Fibroblast of mammary gland (primary cell): ENCODE data around the gene NT5DC4.

Experiments
- DNase-seq: peaks from one replicate; pipeline ENCODE4 v3.0.0-alpha.2; 2010; ENCODE audit warnings: low read depth
- H3K4me3 ChIP-seq: 2 replicates; pipeline ENCODE4 v1.5.1; 2011; ENCODE audit warnings: low read depth, mild to moderate bottlenecking, low read length, moderate library complexity; ENCODE audit not compliant: control insufficient read depth
- CTCF ChIP-seq: conservative IDR thresholded peaks from 2 replicates; pipeline ENCODE4 v1.5.1; 2011; ENCODE audit warnings: low read depth, low read length, inconsistent platforms; ENCODE audit not compliant: control insufficient read depth, insufficient read depth

Gene NT5DC4

GRCh38 chr2:112722816-112723546, 2.2 kb downstream of the NT5DC4 start:
- H3K4me3 ChIP-seq, result no peak overlapping the region
- no peak for DNase-seq
- TF ChIP-seq CTCF, result no peak

GRCh38 chr2:112723547-112723940, 2.7 kb downstream of the NT5DC4 start:
- no peak overlapping the region for H3K4me3 ChIP-seq
- TF ChIP-seq CTCF, result no peak
- no peak for DNase-seq

- no peak for DNase-seq
- H3K4me3 ChIP-seq, result no peak overlapping the region
- TF ChIP-seq CTCF, result no peak
These were observed 3.2 kb downstream of the NT5DC4 start for GRCh38 chr2:112723995-112724394.

GRCh38 chr2:112724591-112725525, 4.0 kb downstream of the NT5DC4 start:
- no peak overlapping the region for H3K4me3 ChIP-seq
- DNase-seq, result no peak
- peak; percentile 25 for TF ChIP-seq CTCF

- TF ChIP-seq CTCF, result no peak
- no peak overlapping the region for H3K4me3 ChIP-seq
- DNase-seq, result no peak
These were observed 5.0 kb downstream of the NT5DC4 start for GRCh38 chr2:112725545-112726457.

GRCh38 chr2:112726487-112727190, 5.8 kb downstream of the NT5DC4 start:
- no peak overlapping the region for H3K4me3 ChIP-seq
- peak; percentile 89 for DNase-seq
- peak; percentile 96 for TF ChIP-seq CTCF
